WTC11 (cell line): ENCODE data around the gene FBXO41.

Experiments used
- CTCF ChIP-seq: fragments of 200-600 bp; IDR thresholded peaks from 2 replicates; pipeline ENCODE4 v1.8.0; 2022; ENCODE audit warnings: antibody characterized with exemption
- EMX1 ChIP-seq: fragments of 250-450 bp; sonication (Bioruptor Pico); IDR thresholded peaks from 2 replicates; pipeline ENCODE4 v1.8.0; 2021; ENCODE audit warnings: mild to moderate bottlenecking
- ETV6 ChIP-seq: sonication (generic); formaldehyde crosslinking; IDR thresholded peaks from 2 replicates; pipeline ENCODE4 v1.8.1; 2022; ENCODE audit warnings: mild to moderate bottlenecking, missing genetic modification reagents
- JUN ChIP-seq: sonication (generic); formaldehyde crosslinking; IDR thresholded peaks from 2 replicates; pipeline ENCODE4 v1.8.0; 2023; ENCODE audit warnings: mild to moderate bottlenecking, missing genetic modification reagents
- NR1H2 ChIP-seq: sonication (generic); formaldehyde crosslinking; IDR thresholded peaks from 2 replicates; pipeline ENCODE4 v1.9.0; 2021; ENCODE audit warnings: mild to moderate bottlenecking, moderate library complexity, missing genetic modification reagents
- PREB ChIP-seq: sonication (generic); formaldehyde crosslinking; IDR thresholded peaks from 2 replicates; pipeline ENCODE4 v1.8.1; 2022; ENCODE audit warnings: mild to moderate bottlenecking, missing genetic modification reagents, moderate library complexity, borderline replicate concordance
- SMAD3 ChIP-seq: sonication (generic); formaldehyde crosslinking; IDR thresholded peaks from 2 replicates; pipeline ENCODE4 v1.8.0; 2022; ENCODE audit warnings: missing genetic modification reagents, mild to moderate bottlenecking, borderline replicate concordance
- SP1 ChIP-seq: sonication (generic); formaldehyde crosslinking; conservative IDR thresholded peaks from 2 replicates; pipeline ENCODE4 v1.8.1; 2022; ENCODE audit warnings: missing genetic modification reagents
- TP53 ChIP-seq: sonication (generic); formaldehyde crosslinking; IDR thresholded peaks from 2 replicates; pipeline ENCODE4 v1.8.1; 2023; ENCODE audit warnings: mild to moderate bottlenecking, missing genetic modification reagents
- ZNF532 ChIP-seq: fragments of 250-450 bp; sonication (Bioruptor Pico); IDR thresholded peaks from 2 replicates; pipeline ENCODE4 v1.9.0; 2021; ENCODE audit warnings: mild to moderate bottlenecking, borderline replicate concordance
- TF ChIP-seq, protein P1 (sequence below): sonication (generic); formaldehyde crosslinking; IDR thresholded peaks from 2 replicates; pipeline ENCODE4 v1.8.0; 2023; ENCODE audit warnings: missing genetic modification reagents
- TF ChIP-seq, protein P2 (sequence below): sonication (generic); formaldehyde crosslinking; IDR thresholded peaks from 2 replicates; pipeline ENCODE4 v1.8.0; 2022; ENCODE audit warnings: mild to moderate bottlenecking, missing genetic modification reagents
- TF ChIP-seq, protein P3 (sequence below): sonication (generic); formaldehyde crosslinking; IDR thresholded peaks from 2 replicates; pipeline ENCODE4 v1.8.1; 2023; ENCODE audit warnings: mild to moderate bottlenecking, missing genetic modification reagents, moderate library complexity
- TF ChIP-seq, protein P4 (sequence below): sonication (generic); formaldehyde crosslinking; conservative IDR thresholded peaks from 2 replicates; pipeline ENCODE4 v1.8.1; 2022; ENCODE audit warnings: mild to moderate bottlenecking, missing genetic modification reagents

DNA sequence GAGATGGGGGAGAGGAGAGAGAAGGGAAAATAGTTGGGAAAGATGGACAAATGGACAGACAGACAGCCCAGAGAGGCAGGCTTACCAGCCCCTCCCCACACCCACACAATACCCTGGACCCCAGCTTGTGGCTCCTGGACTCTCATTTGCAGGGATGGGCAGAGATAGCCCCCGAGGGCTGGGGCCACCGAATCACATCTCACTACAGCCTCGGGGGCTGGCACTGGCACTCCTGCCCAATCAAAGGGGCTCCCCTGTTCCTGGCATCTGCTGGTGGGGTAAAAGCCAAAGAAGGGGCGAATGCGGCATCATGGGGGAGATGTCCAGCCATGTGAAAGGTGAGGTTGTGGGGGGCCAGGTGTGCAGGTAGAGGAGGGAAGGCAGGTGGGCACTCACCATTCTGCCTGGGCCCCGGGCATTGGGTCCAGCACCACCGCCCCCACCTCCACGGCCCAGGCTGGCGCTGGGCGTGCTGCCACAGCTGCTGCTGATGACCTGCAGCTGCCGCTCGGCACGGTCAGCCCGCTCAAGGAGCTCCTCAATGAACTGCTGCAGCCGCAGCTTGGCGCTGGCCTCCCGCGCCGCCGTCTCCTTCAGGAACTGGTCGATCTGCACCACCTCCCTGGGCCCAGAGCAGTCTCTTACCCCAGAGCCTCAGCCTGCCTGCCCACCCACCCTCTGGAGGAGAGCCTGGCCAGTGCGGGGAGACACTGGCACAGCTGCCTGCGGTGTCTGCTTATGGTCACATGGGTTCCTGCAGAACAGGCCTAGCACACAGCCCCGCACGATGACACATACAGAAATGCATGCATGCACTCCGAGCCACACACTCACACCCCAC is 18.0 kb downstream of the FBXO41 start:
- no peak for TF ChIP-seq CTCF
- no peak for TF ChIP-seq EMX1 (CRISPR knock-in tag)
- no peak for TF ChIP-seq PREB (CRISPR knock-in tag)
- TF ChIP-seq ETV6 (CRISPR knock-in tag): no peak
- no peak for TF ChIP-seq JUN (CRISPR knock-in tag)
- TF ChIP-seq, protein P1, sequence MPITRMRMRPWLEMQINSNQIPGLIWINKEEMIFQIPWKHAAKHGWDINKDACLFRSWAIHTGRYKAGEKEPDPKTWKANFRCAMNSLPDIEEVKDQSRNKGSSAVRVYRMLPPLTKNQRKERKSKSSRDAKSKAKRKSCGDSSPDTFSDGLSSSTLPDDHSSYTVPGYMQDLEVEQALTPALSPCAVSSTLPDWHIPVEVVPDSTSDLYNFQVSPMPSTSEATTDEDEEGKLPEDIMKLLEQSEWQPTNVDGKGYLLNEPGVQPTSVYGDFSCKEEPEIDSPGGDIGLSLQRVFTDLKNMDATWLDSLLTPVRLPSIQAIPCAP: no peak
- TF ChIP-seq, protein P2, sequence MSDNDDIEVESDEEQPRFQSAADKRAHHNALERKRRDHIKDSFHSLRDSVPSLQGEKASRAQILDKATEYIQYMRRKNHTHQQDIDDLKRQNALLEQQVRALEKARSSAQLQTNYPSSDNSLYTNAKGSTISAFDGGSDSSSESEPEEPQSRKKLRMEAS (CRISPR knock-in tag): no peak
- no peak for TF ChIP-seq TP53
- no peak for TF ChIP-seq NR1H2 (CRISPR knock-in tag)
- TF ChIP-seq SP1 (CRISPR knock-in tag): no peak
- no peak for TF ChIP-seq ZNF532
- TF ChIP-seq, protein P3, sequence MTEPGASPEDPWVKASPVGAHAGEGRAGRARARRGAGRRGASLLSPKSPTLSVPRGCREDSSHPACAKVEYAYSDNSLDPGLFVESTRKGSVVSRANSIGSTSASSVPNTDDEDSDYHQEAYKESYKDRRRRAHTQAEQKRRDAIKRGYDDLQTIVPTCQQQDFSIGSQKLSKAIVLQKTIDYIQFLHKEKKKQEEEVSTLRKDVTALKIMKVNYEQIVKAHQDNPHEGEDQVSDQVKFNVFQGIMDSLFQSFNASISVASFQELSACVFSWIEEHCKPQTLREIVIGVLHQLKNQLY: no peak
- no peak for TF ChIP-seq SMAD3 (CRISPR knock-in tag)
- TF ChIP-seq, protein P4, sequence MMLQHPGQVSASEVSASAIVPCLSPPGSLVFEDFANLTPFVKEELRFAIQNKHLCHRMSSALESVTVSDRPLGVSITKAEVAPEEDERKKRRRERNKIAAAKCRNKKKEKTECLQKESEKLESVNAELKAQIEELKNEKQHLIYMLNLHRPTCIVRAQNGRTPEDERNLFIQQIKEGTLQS: no peak
